ENCODE measurements around the gene GATD1. TPM values are rescaled to one million over a fixed set of nuclear protein-coding genes. Genes with fewer than 3 reads are reported as not detected.
A peak's percentile ranks its signal among the peaks of the same experiment; 100 is the strongest.

Gene GATD1
- total and polyA plus RNA-seq, 3 donors from 2014 or later, result 64.3 to 84.2 (median 80.9) TPM

- Histone ChIP-seq H3K4me3 (peak within 1 kb of the TSS; percentile 93 to 100), H3K27me3 (no peaks in the 10 kb centered on the region), H3K9me3 (no peaks in the 10 kb centered on the region), H3K36me3 (ENCODE audit: low read depth, missing control alignments) (no peaks in the 10 kb centered on the region), H3K27ac (peak within 1 kb of the TSS; percentile 14 to 79), H3K4me1 (peaks cover 14% of the 10 kb centered on the region)
- peak; percentile 93 for DNase-seq
- intact Hi-C loops (cut with DNase I; ENCODE audit: low total_unique reads), result no loop called here
- peak; percentile 19 for TF ChIP-seq POLR2A (IDR thresholded peaks at IDR 0.05)
- peak in 2 of 3 experiments; percentile 3 to 6 for TF ChIP-seq CTCF (IDR thresholded peaks at IDR 0.05)
- WGBS, 2 donors, result 1% methylated on average over 79 of the region's 112 CpGs; no CpG with 5 or more reads in 1 of the 2 donors
Measured at GRCh38 chr11:747158-748006, 29.9 kb downstream of the GATD1 start, which contains the start of gene TALDO1. Gene TALDO1 (plus strand): TSS chr11:747464. CDS start chr11:747482, 18 bp downstream.

DNA sequence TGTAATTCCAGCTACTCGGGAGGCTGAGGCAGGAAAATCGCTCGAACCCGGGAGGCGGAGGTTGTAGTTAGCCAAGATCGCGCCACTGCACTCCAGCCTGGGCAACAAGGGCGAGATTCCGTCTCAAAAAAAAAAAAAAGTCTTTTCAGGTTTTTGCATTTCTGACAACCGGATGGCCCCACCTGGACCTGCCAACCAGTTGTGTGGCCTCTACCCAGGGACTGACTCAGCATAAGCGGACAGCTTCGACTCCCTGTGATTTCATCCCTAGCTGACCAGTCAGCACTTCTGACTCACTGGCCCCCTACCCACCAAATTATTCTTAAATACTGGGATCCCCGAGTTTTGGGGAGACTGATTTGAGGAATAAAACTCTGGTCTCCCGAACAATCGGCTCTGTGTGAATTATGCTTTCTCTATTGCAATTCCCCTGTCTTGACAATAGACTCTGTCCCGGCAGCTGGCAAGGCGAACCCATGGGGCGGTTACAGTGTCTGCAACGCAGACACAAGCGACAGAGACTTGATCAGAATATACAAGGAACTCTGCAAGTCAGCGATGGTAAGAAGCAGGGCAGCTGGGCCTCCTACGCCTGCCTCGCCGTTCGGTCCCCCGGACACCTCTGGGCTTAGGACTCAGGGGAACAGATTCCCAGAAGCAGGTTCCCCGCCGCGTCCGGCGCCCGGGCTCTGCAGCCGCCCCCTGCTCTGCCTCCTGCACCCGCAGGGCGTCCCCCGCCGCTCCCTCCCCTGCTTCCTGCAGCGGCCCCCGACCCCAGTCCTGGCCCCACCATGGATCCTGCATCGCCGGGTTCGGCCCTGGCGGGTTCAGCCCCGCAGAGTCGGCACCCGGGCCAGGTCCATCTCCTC lies 30.8 kb downstream of the GATD1 start:
- Histone ChIP-seq H3K4me1 (peaks cover 14% of the 10 kb centered on the region), H3K27ac (peak overlapping the region in 1 of 2 donors; percentile 39), H3K4me3 (peak overlapping the region; percentile 93 to 100), H3K36me3 (ENCODE audit: low read depth, missing control alignments) (no peaks in the 10 kb centered on the region), H3K27me3 (no peaks in the 10 kb centered on the region), H3K9me3 (no peaks in the 10 kb centered on the region)
- WGBS, 2 donors, result 29 to 34% methylated on average over 26 to 35 of the region's 46 CpGs
- no peak for TF ChIP-seq POLR2A (IDR thresholded peaks at IDR 0.05)
- TF ChIP-seq CTCF (IDR thresholded peaks at IDR 0.05), result no peak
- DNase-seq, result no peak
- intact Hi-C loops (cut with DNase I; ENCODE audit: low total_unique reads), result no loop called here

GRCh38 chr11:745428-745827 lies 31.9 kb downstream of the GATD1 start:
- Histone ChIP-seq H3K4me1 (peaks cover 14% of the 10 kb centered on the region), H3K36me3 (ENCODE audit: low read depth, missing control alignments) (no peaks in the 10 kb centered on the region), H3K27ac (no peak overlapping the region), H3K9me3 (no peaks in the 10 kb centered on the region), H3K27me3 (no peaks in the 10 kb centered on the region), H3K4me3 (no peak overlapping the region)
- WGBS, 2 donors, result 28 to 42% methylated on average over 1 of the region's 1 CpG
- TF ChIP-seq CTCF (IDR thresholded peaks at IDR 0.05) (no peak), POLR2A (IDR thresholded peaks at IDR 0.05) (no peak)
- no peak for DNase-seq
- intact Hi-C loops (cut with DNase I; ENCODE audit: low total_unique reads), result no loop called here

GRCh38 chr11:742571-743201 lies 34.6 kb downstream of the GATD1 start:
- TF ChIP-seq POLR2A (IDR thresholded peaks at IDR 0.05) (no peak), CTCF (IDR thresholded peaks at IDR 0.05) (no peak)
- no peak overlapping the region for H3K27ac ChIP-seq
- H3K9me3 ChIP-seq, result no peaks in the 10 kb centered on the region
- H3K4me3 ChIP-seq, result no peak overlapping the region
- intact Hi-C loops (cut with DNase I; ENCODE audit: low total_unique reads), result no loop called here
- peaks cover 5% of the 10 kb centered on the region for H3K4me1 ChIP-seq
- DNase-seq, result no peak
- 88 to 96% methylated on average over 4 of the region's 4 CpGs for WGBS, 2 donors
- no peaks in the 10 kb centered on the region for H3K36me3 ChIP-seq (ENCODE audit: low read depth, missing control alignments)
- H3K27me3 ChIP-seq, result no peaks in the 10 kb centered on the region

Measured in testis (tissue), 3 donors.